HCT116 (cell line): ENCODE data around the gene PDE6A.

Source experiments
- EZH2 ChIP-seq: fragments of 200-600 bp; sonication (generic); IDR thresholded peaks from 2 replicates; pipeline ENCODE4 v1.6.1; 2017; ENCODE audit warnings: antibody characterized with exemption, mixed run types
- EZH2phosphoT487 ChIP-seq: fragments of 200-600 bp; IDR thresholded peaks from 2 replicates; pipeline ENCODE4 v1.6.1; 2018; ENCODE audit warnings: antibody characterized with exemption, borderline replicate concordance
- POLR2A ChIP-seq: IDR thresholded peaks from 2 replicates; pipeline ENCODE4 v1.7.0; 2011; ENCODE audit warnings: borderline replicate concordance; ENCODE audit not compliant: insufficient read depth, insufficient read length; ENCODE audit errors: extremely low read depth
- POLR2AphosphoS5 ChIP-seq: IDR thresholded peaks from 2 replicates; pipeline ENCODE4 v1.6.1; 2011; ENCODE audit warnings: mild to moderate bottlenecking, low read depth, low read length, moderate library complexity
- TCF7L2 ChIP-seq: IDR thresholded peaks from 2 replicates; pipeline ENCODE4 v1.7.0; 2011; ENCODE audit warnings: borderline replicate concordance, inconsistent platforms; ENCODE audit not compliant: insufficient read depth, insufficient read length; ENCODE audit errors: extremely low read depth
- YY1 ChIP-seq: IDR thresholded peaks from 2 replicates; pipeline ENCODE4 v1.6.1; 2011; ENCODE audit warnings: low read length, low read depth, moderate library complexity, mild to moderate bottlenecking; ENCODE audit not compliant: insufficient replicate concordance; ENCODE audit errors: extremely low read depth
- TF ChIP-seq, protein P1 (sequence below), 3 experiments: fragments of 200-600 bp in 1 of 3; sonication (generic) in 1 of 3; IDR thresholded peaks in 2 of 3; conservative IDR thresholded peaks in 1 of 3; 2 replicates each; pipeline ENCODE4 v1.5.1; 2012 to 2017; ENCODE audit warnings: low read depth in 2 of 3, low read length in 2 of 3, antibody characterized with exemption in 1 of 3, borderline replicate concordance in 1 of 3, control low read depth in 1 of 3, mild to moderate bottlenecking in 1 of 3, mixed read lengths in 1 of 3, mixed run types in 1 of 3, moderate library complexity in 1 of 3; ENCODE audit not compliant: insufficient read depth in 1 of 3
- TF ChIP-seq, protein P2 (sequence below): IDR thresholded peaks from 2 replicates; pipeline ENCODE4 v1.6.1; 2011; ENCODE audit warnings: mild to moderate bottlenecking, low read length, moderate library complexity; ENCODE audit not compliant: insufficient replicate concordance; ENCODE audit errors: extremely low read depth

GRCh38 chr5:149969181-149969930 is 24.8 kb upstream of the PDE6A start:
- no peak for TF ChIP-seq EZH2phosphoT487
- TF ChIP-seq, protein P1, sequence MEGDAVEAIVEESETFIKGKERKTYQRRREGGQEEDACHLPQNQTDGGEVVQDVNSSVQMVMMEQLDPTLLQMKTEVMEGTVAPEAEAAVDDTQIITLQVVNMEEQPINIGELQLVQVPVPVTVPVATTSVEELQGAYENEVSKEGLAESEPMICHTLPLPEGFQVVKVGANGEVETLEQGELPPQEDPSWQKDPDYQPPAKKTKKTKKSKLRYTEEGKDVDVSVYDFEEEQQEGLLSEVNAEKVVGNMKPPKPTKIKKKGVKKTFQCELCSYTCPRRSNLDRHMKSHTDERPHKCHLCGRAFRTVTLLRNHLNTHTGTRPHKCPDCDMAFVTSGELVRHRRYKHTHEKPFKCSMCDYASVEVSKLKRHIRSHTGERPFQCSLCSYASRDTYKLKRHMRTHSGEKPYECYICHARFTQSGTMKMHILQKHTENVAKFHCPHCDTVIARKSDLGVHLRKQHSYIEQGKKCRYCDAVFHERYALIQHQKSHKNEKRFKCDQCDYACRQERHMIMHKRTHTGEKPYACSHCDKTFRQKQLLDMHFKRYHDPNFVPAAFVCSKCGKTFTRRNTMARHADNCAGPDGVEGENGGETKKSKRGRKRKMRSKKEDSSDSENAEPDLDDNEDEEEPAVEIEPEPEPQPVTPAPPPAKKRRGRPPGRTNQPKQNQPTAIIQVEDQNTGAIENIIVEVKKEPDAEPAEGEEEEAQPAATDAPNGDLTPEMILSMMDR (IDR thresholded peaks at IDR 0.05 in 2 of 3, conservative IDR thresholded peaks at IDR 0.05 in 1 of 3; ENCODE audit: borderline replicate concordance in 1 of 3, insufficient read depth in 1 of 3, low read depth in 2 of 3, low read length in 2 of 3) = no peak
- no peak for TF ChIP-seq POLR2A
- TF ChIP-seq POLR2AphosphoS5 = no peak
- TF ChIP-seq YY1 = no peak
- no peak for TF ChIP-seq TCF7L2
- TF ChIP-seq, protein P2, sequence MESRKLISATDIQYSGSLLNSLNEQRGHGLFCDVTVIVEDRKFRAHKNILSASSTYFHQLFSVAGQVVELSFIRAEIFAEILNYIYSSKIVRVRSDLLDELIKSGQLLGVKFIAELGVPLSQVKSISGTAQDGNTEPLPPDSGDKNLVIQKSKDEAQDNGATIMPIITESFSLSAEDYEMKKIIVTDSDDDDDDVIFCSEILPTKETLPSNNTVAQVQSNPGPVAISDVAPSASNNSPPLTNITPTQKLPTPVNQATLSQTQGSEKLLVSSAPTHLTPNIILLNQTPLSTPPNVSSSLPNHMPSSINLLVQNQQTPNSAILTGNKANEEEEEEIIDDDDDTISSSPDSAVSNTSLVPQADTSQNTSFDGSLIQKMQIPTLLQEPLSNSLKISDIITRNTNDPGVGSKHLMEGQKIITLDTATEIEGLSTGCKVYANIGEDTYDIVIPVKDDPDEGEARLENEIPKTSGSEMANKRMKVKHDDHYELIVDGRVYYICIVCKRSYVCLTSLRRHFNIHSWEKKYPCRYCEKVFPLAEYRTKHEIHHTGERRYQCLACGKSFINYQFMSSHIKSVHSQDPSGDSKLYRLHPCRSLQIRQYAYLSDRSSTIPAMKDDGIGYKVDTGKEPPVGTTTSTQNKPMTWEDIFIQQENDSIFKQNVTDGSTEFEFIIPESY = no peak
- TF ChIP-seq EZH2 = no peak
